ENCODE results near the gene ANKRD2.

DNA sequence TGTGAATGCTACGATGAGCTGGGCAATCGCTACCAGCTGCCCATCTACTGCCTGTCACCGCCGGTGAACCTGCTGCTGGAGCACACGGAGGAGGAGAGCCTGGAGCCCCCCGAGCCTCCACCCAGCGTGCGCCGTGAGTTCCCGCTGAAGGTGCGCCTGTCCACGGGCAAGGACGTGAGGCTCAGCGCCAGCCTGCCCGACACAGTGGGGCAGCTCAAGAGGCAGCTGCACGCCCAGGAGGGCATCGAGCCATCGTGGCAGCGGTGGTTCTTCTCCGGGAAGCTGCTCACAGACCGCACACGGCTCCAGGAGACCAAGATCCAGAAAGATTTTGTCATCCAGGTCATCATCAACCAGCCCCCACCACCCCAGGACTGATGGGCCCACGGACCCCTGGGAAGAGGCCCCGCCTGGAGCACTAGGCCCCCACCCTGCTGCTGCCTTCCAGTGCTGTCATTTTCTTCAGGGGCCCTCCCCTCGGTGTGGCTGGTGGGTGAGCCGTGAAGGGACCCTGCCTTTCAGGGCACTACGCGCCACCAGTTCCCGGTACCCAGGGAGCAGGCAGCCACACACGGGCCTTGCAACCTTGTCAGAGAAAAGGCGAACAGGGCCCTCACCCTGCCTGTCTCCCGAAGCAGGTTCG, 2.3 kb upstream of the ANKRD2 start:
- no peak for TF ChIP-seq SPI1 (IDR thresholded peaks at IDR 0.05; ENCODE audit: borderline replicate concordance, insufficient read depth, low read depth, low read length)
- TF ChIP-seq STAT3 (IDR thresholded peaks at IDR 0.05; ENCODE audit: low read depth, low read length): no peak
- TF ChIP-seq KAT2A (conservative IDR thresholded peaks at IDR 0.05; ENCODE audit: control insufficient read depth, low read depth, low read length): no peak
- no peak for TF ChIP-seq RUNX3 (IDR thresholded peaks at IDR 0.05; ENCODE audit: low read length)
- no peak for TF ChIP-seq POLR2A (IDR thresholded peaks at IDR 0.05; ENCODE audit: low read depth, low read length)
- no peak for TF ChIP-seq SIX5 (IDR thresholded peaks at IDR 0.05; ENCODE audit: low read depth, low read length, severe bottlenecking)
- TF ChIP-seq, protein P1, sequence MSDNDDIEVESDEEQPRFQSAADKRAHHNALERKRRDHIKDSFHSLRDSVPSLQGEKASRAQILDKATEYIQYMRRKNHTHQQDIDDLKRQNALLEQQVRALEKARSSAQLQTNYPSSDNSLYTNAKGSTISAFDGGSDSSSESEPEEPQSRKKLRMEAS (IDR thresholded peaks at IDR 0.05; ENCODE audit: low read depth, low read length): no peak

Data from GM12878 (cell line).